Fibroblast of skin of back (primary cell): ENCODE measurements around the gene LPCAT2.
"Not testable (repeated sequence)": the region's sequence is repeated elsewhere in the genome, so short reads cannot be mapped to it uniquely, and the experiment has no call there.

Source experiments
- DNase-seq: peaks from one replicate; pipeline ENCODE4 v3.0.0-alpha.2; 2013

The LPCAT2 gene

DNA sequence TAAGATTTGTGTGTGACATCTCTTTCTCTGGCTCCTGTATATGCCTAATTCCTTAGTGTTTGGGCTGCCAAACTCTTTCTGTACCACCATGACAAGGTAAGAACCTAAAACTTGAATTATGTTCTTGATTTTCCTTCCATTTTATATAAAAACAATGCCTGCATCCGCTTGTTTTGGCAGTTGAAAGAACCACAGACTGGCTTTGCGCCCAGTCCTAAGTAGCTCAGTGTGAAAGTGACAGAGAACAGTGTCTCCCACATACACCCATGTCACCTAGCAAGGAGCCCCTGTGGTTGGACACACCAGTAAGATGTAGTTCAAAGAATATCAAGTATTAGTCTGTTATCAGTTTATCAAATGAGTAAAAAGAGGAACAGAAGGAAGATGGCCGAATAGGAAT is 106.2 kb downstream of the LPCAT2 start:
- DNase-seq, result no peak

DNA sequence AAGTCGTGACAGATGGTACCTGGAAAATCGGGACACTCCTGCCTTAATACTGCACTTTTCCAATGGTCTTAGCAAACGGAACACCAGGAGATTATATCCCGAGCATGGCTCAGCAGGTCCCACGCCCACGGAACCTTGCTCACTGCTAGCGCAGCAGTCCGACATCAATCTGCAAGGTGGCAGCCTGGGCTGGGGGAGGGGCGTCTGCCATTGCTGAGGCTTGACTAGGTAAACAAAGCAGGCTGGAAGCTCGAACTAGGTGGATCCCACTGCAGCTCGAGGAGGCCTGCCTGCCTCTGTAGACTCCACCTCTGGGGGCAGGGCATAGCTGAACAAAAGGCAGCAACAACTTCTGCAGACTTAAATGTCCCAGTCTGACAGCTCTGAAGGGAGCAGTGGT is 106.8 kb downstream of the LPCAT2 start:
- not testable (repeated sequence) for DNase-seq

DNA sequence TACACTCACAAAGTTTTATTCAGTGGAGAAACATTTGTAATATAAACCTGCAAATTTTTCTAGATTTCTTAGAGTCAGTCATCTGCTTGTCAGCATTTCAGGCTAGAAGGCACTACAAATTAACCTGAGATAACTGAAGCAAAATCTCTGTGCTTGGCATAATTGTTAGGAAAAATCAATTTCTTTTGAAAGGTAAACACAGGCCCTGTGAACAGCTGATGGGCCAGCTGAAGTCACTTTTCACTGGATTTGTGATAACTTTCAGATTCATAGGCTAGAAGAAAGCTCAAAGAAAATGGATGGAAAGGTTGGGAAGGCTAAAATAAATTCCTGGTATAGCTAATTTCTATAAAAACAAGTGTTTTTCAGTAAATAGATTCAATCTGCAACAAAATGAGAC is 112.9 kb downstream of the LPCAT2 start:
- DNase-seq, result no peak

DNA sequence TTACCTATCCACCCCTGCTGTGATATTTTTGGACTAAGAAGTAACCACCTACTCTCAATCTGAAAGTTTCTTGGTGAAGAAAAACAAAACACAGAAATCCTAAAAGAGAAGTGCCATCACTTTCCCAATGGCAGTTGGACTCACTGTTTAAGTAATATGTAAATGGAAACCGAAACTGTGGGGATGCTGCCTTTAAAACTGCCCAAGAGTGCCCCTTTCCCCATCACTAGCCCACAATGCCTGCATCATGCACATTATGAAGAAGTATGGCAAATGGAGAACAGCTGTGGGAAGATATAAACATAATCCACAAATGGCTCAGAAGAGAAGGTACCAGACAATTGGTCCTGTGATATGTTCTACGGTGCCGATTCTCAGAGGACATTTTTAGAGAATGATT is 113.4 kb downstream of the LPCAT2 start:
- no peak for DNase-seq

DNA sequence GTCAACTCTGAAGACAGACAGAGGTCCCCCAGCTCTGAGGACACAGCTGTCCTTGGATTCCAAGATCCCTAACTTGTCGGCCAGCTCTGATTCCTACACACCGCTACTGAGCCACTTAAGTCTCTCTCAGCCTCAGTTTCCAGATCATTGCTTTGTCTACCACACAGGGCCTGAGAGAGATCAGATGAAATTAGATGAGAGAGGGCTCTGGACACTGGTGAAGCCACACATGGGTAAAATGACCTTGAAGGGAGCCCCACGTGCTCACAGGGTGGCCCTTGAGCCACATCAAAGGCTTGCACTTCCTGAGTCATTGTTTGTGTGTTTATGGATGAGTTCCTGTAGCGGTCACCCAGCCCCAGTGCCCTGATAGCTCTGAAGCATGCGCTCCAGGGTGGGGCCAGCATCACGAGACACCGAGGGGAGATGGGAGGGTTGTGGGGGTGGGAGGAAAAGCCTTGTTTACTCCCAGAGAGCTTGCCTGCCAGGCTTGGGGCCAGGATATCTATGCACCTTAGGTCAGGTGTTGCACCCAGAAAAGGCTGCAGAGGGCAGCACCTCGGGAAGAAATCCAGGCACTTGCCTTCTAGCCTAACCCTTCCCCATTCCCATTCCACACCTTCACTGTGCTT is 114.2 kb downstream of the LPCAT2 start:
- DNase-seq, result no peak

DNA sequence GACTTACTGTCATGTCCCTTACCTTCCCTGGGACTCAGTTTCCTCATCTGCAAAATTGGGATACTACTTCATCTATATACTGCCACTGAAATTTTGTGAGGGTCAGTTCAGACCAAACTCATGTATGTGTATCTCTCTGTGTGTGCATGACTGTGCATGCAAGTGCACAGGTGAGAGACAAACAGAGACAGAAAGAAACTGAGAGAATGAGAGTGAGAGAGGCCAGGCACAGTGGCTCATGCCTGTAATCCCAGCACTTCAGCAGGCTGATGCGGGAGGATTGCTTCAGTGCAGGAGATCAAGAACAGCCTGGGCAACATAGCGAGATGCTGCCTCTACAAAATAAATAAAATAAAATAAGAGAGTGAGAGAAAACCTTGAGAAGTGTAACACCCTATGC is 114.8 kb downstream of the LPCAT2 start:
- DNase-seq, result no peak

DNA sequence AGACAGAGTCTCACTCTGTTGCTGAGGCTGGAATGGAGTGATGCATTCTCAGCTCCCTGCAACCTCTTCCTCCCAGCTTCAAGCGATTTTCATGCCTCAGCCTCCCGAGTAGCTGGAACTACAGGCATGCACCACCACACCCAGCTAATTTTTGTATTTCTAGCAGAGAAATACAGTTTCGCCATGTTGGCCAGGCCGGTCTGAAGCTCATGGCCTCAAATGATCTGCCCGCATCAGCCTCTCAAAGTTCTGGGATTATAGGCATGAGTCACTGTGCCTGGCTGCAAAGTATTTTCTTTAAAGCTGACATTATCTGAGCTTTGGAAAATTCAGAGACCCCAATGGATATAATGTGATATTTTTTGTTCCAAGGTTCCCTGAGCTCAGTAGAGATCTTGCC is 115.8 kb downstream of the LPCAT2 start:
- DNase-seq, result no peak

DNA sequence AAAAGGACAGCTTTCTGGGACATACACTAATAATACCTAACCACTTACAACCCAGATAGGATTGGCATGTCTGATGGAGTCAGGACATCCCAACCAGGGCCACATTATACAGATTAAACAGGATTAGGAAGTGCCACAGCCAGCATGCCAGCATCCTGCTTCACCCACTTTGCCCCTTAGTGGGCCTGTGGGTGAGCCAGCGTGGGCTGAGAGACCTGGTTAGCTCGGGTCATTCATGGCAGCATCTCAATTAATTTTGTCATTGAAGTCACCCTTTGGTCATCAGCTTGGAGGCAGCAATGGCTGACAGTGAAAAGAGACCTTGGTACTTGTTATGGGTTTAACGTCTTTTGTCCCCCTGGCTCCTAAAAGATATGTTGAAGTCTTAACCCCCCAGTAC is 117.0 kb downstream of the LPCAT2 start:
- no peak for DNase-seq

DNA sequence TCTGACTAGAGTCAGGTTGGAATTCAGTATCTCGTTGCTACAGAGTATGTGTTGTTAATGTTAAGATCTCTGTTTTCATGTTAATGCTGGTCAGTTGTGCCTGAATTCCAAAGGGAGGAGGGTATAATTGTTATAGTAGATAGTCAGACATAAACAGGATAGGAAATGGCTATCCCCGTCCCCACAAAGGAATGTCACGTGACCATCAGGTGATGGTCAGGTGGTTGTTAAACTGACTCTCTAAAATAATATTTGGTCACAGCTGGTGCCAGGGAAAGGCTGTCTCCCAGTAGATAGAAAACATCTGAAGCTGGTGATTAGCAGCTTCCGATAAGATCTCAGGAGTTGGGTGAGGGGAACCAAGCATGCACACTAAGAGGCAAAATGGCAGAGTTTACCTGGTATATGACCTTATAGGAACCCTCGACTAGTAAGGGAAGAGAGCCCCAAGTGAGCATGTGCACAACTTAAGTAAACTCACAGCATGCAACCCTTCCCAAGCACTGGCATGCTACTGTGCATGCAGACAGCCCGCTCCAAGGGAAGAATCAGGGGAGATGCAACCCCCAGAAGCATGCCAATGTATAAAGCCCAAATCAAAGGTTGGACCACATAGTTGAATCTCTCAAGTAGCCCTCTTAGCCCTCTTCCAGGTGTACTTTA is 119.6 kb downstream of the LPCAT2 start:
- no peak for DNase-seq

DNA sequence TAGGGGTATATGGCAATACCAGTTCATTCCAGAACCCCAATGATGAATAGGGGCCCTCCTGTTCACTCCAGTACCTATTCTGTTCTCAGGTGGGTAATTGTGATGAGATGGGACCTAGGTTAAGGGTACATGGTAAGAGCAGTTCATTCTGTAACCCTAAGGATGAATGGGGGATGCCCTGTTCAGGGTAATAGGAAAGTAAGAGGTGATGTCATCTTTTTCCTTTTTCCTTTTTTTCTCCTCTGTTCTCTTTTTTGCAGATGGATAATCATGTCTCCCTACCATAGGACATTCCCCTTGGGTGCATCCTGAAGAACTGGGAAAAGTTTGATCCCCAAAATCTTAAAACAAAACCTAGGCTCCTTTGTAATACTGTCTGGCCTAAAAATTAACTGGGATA is 121.9 kb downstream of the LPCAT2 start:
- no peak for DNase-seq

DNA sequence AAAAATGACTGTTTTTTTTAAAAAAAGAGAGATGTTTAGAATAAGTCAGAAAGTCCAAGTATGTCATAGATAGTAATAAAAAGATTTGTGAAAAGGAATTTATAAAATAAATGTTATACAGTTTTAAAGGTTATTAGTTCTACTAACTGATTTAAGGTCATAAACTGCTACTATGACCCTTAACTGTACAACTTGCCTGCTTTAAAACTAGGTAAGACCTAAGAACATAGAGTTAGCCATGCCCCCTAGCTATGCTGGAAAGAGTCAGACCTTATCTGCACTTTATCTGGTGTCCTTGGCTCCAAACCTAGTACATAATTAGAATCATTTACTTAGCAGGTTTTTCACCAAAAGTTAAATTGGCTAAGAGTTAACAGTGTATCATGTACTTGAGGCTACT is 123.4 kb downstream of the LPCAT2 start:
- no peak for DNase-seq

DNA sequence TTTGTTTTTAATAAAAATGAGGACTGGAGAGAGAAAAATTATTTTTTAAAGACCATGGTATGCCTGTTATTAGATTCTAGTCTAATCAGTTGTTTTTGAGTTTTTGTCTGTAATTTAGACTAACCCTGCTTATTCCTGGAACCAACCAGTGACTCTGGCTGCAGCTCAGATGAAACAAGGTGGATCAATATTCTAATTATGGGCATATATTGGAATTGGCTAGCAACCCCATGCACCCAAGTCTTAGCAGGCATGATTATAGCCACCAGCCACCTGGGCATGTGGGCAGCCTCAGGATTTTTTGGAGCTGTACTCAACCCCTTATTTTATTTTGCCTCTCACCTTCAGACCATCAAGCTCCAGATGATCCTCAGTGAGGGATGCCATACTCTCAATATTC is 125.3 kb downstream of the LPCAT2 start:
- no peak for DNase-seq
